Suppressor macrophage treated with lipopolysaccharide for 4 hours (primary cell): ENCODE results near the gene C4orf50.
"Not testable (repeated sequence)": the region's sequence is repeated elsewhere in the genome, so short reads cannot be mapped to it uniquely, and the experiment has no call there.

Experiments used
- DNase-seq: peaks from one replicate; pipeline ENCODE4 v3.0.0-alpha.2; 2020

The C4orf50 gene

GRCh38 chr4:5965225-5965624 is 53.0 kb downstream of the C4orf50 start:
- DNase-seq = no peak

DNA sequence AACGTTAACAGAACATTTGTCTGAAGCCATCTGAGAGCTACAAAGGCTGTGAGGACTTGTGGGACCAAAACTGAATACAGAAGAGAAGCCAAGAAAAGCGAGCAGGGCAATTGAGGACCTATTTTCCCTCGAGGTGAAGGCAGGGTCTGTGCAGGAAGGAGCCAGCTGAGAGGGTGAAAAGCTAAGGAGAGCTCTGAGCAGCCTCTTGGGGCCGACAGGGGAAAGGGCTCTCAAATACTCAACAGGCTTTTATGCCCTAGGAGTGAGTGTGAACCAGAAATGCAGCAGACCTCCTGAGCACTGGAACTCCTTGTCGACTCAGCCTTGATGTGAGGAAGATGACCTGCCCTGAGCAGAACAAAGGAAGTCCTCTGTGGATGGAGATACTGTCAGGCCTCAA is 54.2 kb downstream of the C4orf50 start:
- DNase-seq = no peak

GRCh38 chr4:5963611-5964010 is 54.6 kb downstream of the C4orf50 start:
- DNase-seq = no peak

GRCh38 chr4:5962416-5962815 is 55.8 kb downstream of the C4orf50 start:
- no peak for DNase-seq

- DNase-seq = no peak
These were observed 57.9 kb downstream of the C4orf50 start for GRCh38 chr4:5960252-5960880.

DNA sequence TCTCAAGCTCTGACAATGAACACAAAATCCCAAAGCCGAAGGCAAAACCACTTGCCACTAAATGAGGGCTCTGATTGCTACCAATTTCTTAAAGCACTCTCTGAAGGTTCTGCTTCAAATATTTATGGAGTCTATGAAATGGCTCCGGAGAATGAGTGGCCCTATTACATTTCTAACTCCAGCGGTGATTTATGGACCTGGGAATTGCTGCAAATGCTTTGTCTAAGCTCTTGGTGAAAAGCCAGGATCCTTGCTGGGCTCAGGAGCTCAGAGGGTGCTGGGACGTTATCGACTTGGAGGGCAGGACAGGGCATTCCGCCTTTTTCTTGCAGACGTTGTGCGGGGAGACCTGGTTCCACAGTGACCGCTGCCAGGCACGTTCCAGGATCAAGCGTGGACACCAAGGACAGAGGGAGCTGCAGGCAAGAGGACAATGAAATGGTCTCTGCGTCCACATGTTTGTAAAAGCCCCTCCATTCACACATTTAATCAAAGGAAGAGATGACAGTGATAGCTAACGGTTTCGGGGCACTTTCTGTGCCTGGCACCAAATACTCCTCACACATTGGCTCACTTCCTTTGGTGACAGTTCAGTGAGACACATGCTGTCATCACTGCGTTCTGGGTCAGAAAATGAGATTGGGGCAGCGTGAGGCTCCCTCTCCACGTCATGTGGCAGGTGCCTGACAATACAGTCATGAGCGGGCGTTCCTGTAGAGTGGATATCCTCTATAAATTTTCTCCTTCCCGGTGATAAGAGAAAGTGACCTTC is 58.8 kb downstream of the C4orf50 start:
- no peak for DNase-seq

DNA sequence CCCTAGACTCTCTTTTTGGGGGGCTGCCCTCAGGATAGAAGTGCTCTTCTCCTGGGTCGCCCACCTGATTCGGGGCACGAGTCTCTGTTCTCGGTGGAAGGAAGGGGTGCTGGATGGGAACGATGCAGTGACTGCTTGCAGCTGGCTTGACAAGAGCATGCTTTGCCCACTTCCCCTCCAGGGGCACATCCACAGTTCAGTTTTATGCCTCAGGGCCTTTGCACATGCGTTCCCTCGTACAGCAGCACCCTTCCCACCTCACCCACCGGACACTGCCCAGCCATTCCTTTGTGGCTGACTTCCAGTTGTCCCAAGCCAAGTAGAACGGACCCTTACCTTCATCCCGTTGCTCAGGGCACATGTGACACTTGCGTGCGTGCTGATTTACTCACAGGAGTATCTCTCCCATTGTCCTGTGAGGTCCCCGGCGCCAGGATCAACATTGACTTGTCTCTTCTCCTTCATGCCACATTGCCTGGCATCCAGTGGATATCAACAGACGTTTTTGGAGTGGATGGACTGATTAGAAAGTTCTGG is 60.0 kb downstream of the C4orf50 start:
- no peak for DNase-seq

DNA sequence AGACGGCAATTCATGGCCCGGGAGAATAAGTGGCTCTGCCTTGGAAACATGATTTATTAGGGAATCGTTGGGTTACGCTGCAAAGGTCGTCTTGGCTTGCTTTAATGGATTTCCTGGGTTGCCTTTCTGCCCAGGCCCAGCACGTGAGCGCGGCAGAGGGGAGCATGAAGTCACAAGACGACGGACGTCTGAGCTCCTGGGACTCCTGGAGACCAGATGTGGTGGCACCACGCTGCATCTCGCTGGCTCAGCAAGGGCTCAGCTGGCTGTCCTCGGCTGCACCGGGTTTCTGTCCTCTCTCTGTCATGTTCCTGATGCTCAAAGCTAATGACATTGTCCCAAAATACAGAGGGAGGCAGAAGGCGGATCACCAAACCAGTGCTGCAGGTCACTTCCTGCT is 61.2 kb downstream of the C4orf50 start:
- DNase-seq = no peak

- no peak for DNase-seq
These were observed 61.8 kb downstream of the C4orf50 start for GRCh38 chr4:5956285-5957021.

DNA sequence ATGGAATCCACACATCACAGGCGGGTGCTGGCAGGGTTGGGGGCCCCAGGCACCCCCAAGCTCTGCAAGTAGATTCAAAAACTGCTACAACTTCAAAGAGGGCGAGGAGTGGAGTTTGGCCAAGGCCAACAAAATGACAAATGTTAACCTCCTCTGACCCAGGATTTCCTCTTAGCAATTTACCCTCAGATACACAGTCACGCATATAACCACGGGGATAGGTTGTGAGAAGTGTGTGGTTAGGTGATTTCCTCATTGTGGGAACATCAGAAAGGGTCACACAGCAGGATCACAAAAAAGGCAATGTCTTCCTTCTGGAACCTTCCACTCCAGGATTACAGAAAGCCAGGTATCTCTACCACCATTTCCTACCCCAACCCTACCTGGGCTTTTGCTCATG is 62.4 kb downstream of the C4orf50 start:
- DNase-seq = no peak

GRCh38 chr4:5955201-5955821 is 62.9 kb downstream of the C4orf50 start:
- DNase-seq = no peak

DNA sequence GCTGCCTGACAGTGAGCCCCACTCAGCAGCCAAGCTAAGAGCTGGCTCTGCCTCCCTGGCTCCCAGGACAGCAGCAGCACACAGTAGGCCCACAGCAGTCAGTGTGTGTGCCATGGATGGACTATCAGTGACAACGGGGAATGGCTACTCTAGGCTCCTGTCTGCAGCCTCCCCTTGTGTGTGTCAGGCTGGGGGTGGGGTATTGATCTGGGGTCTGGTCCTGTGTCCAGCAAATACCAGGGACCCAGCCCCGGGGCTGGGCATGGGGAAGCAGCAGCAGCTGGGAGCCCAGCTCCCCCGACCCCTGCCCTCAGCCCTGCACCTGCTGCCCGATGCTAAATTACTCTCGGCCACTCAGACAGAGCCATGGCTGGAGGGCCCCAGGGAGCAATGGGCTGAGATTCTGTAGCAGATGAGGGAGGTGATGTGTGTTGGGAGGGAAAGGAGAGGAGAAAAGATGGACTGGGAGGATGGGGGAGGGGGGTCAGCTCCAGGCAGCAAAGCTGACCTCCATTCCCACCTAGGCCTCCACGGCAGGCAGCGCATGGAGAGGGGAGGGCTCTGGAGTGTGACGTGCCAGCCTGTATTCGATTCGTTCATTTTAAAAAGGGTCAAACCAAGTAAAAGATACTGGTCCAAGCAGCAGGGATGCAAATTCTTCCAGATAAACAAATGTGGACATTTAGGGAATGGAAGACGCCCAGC is 64.0 kb downstream of the C4orf50 start:
- no peak for DNase-seq

GRCh38 chr4:5952975-5953951 is 65.0 kb downstream of the C4orf50 start:
- DNase-seq = no peak

DNA sequence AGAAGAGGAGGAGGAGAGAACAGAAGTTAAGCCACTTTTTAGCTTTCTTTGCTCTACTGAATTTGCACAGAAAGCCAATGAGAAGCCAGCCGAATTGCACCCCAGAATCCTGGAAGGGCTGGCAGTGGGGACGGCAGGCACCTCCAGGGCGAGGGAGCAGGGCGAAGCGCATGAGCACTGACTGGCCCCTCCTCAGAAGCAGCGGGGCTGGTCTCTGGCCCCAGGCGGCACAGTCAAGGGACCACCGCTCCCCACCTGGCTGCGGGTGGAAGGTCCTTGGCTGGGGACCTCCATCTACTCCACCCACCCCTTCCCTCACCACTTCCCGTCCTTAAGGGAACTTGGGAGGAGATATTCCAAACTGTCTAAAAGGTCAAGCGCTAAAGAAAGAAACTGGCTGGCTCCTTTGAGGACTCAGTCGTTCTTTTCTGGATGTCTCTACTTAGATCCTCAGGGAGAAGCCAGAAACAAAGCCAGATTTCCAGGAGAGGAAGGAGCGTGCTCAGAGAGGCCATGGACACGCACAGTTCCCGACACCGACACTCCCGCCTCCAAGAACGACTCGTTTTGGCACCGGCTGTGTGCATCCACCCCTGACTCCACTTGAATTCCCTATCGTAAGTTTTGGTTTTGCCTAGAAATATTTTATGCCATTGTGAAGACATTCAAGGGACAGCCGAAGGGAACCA is 65.8 kb downstream of the C4orf50 start:
- DNase-seq = no peak

DNA sequence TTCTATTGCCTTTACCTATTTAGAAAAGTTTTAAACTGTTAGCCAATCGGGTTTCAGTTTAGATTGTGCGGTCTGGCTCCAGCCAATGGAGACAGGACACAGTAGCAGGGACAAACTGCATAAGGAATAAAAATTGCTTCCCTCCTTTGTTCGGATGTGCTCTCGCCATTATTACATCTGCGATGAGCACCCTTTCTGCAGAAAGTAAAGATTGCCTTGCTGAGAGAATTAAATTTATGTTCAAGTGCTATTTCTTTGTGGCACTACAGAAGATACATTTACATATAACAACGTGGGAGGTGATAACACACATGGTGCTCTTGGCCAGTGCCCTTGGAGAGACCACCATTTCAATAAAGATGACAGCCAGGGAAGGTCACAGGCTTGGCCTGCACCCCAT is 71.6 kb downstream of the C4orf50 start:
- DNase-seq = not testable (repeated sequence)

- no peak for DNase-seq
These were observed 72.3 kb downstream of the C4orf50 start for GRCh38 chr4:5945936-5946335.

DNA sequence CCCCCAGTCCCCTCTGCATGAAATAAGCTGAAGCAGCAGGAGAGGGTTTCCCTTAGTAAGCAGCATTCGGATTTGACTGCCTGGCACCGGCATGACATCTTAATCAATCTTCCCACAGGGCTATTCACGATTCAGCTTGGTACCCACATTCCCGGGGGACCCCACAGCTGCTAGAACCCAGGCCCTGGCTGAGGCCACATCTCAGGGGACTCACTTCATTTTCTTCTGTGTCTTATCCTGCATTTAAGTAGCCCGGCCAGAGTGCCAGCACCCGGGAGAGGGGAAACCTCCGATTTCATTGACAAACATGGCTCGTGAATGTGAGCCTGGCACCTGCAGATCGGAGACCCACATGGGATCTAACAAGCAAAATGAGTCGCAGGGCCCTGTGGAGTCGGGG is 73.1 kb downstream of the C4orf50 start:
- no peak for DNase-seq

- no peak for DNase-seq
These were observed 74.7 kb downstream of the C4orf50 start for GRCh38 chr4:5943561-5943960.

GRCh38 chr4:5942947-5943346 is 75.3 kb downstream of the C4orf50 start:
- no peak for DNase-seq

DNA sequence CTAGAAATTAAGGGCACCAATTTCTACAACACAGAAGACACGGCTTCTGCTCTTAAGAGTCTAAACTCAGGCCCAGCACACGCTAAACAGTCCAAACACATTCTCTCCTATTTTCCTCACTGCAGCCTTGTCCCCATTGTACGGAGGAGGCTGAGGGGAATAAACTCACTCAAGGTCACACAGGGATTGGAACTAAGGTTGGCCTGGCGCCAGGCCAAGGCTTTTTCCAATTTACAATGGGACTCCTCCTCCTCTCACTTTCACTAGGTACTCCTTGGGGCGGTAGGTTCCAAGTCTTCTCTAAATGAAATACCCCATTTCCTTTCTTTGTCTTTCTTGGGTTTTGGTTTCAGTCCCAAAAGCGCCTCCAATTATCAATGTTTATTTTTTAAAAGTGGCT is 76.6 kb downstream of the C4orf50 start:
- no peak for DNase-seq
